H1 (cell line): ENCODE data around the gene GRID1. TPM values are rescaled to one million over a fixed set of nuclear protein-coding genes. Genes with fewer than 3 reads are reported as not detected.

Experiments
- CTCF ChIA-PET: fragments of 300-600 bp; sonication (Branson Sonifier 250); formaldehyde crosslinking; loops from one replicate; lab custom pipeline; 2021; ENCODE audit not compliant: partially characterized antibody; lab: Charles Lee
- POLR2A ChIA-PET: fragments of 300-600 bp; sonication (Branson Sonifier 250); formaldehyde crosslinking; loops from one replicate; lab custom pipeline; 2021; ENCODE audit warnings: inconsistent platforms; ENCODE audit not compliant: partially characterized antibody; lab: Charles Lee
- DNase-seq, 2 experiments: peaks; one replicate each; pipeline versions ENCODE4 v3.0.0 to v3.0.0-alpha.2; 2010 to 2022; ENCODE audit warnings: low spot score in 2 of 2, low read depth in 1 of 2, mixed read lengths in 1 of 2
- FAIRE-seq: peaks from 2 replicates; lab custom pipeline; 2011; peaks lifted over from hg19 to GRCh38; lab: Jason Lieb, UNC
- H2AFZ ChIP-seq: 2 replicates; pipeline ENCODE4 v1.8.1; 2012; ENCODE audit warnings: low read length, inconsistent platforms
- H2AK5ac ChIP-seq: 2 replicates; pipeline ENCODE4 v1.6.1; 2013; ENCODE audit warnings: low read depth, low read length
- H2BK120ac ChIP-seq: replicated peaks from 2 replicates; pipeline ENCODE3; 2013; ENCODE audit warnings: low read depth, low read length, inconsistent platforms
- H2BK12ac ChIP-seq: 2 replicates; pipeline ENCODE4 v1.6.1; 2013; ENCODE audit warnings: low read depth, low read length
- H2BK15ac ChIP-seq: 2 replicates; pipeline ENCODE4 v1.6.1; 2013; ENCODE audit warnings: low read length
- H2BK20ac ChIP-seq: 2 replicates; pipeline ENCODE4 v1.6.1; 2013; ENCODE audit warnings: low read length
- H2BK5ac ChIP-seq: 2 replicates; pipeline ENCODE4 v1.6.1; 2013; ENCODE audit warnings: low read depth, low read length
- H3K14ac ChIP-seq: 2 replicates; pipeline ENCODE4 v1.6.1; 2013; ENCODE audit warnings: inconsistent platforms; ENCODE audit not compliant: insufficient read length
- H3K18ac ChIP-seq: 2 replicates; pipeline ENCODE4 v1.6.1; 2013; ENCODE audit warnings: low read length; ENCODE audit errors: extremely low read depth
- H3K23ac ChIP-seq: 2 replicates; pipeline ENCODE4 v1.6.1; 2013; ENCODE audit warnings: inconsistent platforms; ENCODE audit not compliant: insufficient read length
- H3K23me2 ChIP-seq: 2 replicates; pipeline ENCODE4 v1.6.1; 2013; ENCODE audit warnings: low read depth, low read length
- H3K27ac ChIP-seq: 2 replicates; pipeline ENCODE4 v1.6.1; 2011; ENCODE audit warnings: low read depth, low read length, inconsistent platforms
- H3K27me3 ChIP-seq, 4 experiments: replicated peaks in 1 of 4; 1 replicate in 1 of 4; 2 replicates in 3 of 4; pipeline versions ENCODE4 v1.6.1 to v1.8.1; 2011 to 2013; ENCODE audit warnings: low read length in 3 of 4, mild to moderate bottlenecking in 3 of 4, inconsistent platforms in 2 of 4, mixed read lengths in 2 of 4, moderate library complexity in 1 of 4; ENCODE audit not compliant: control insufficient read depth in 3 of 4, insufficient read depth in 3 of 4; ENCODE audit errors: extremely low read depth in 1 of 4
- H3K36me3 ChIP-seq, 4 experiments: 2 replicates each; pipeline versions ENCODE4 v1.6.1 to v1.8.1; 2011 to 2013; ENCODE audit warnings: mild to moderate bottlenecking in 4 of 4, low read length in 3 of 4, moderate library complexity in 2 of 4, control low read depth in 1 of 4, inconsistent platforms in 1 of 4; ENCODE audit not compliant: insufficient read depth in 4 of 4, control insufficient read depth in 2 of 4
- H3K4ac ChIP-seq: replicated peaks from 2 replicates; pipeline ENCODE3; 2013; ENCODE audit warnings: low read length, low read depth, mixed read lengths, inconsistent platforms; ENCODE audit not compliant: insufficient read length
- H3K4me1 ChIP-seq, 4 experiments: replicated peaks in 1 of 4; 1 replicate in 1 of 4; 2 replicates in 3 of 4; pipeline versions ENCODE4 v1.6.1 to v1.8.1; 2011 to 2013; ENCODE audit warnings: low read length in 3 of 4, inconsistent platforms in 2 of 4, mixed read lengths in 1 of 4; ENCODE audit not compliant: insufficient read depth in 4 of 4, control insufficient read depth in 3 of 4
- H3K4me2 ChIP-seq, 2 experiments: 2 replicates each; pipeline versions ENCODE4 v1.6.1 to v1.8.1; 2011 to 2013; ENCODE audit warnings: low read depth in 2 of 2, low read length in 2 of 2, control low read depth in 1 of 2, inconsistent platforms in 1 of 2, mild to moderate bottlenecking in 1 of 2; ENCODE audit not compliant: insufficient read depth in 1 of 2
- H3K4me3 ChIP-seq, 4 experiments: fragments of 200-600, 300-600 bp in 1 of 4; sonication (generic), shearing (Covaris generic), sonication (Bioruptor Twin) in 1 of 4; 2 replicates each; pipeline versions ENCODE4 v1.5.1 to v1.8.1; 2011 to 2016; ENCODE audit warnings: low read length in 4 of 4, low read depth in 3 of 4, control low read depth in 2 of 4, inconsistent platforms in 2 of 4, mild to moderate bottlenecking in 2 of 4, mixed read lengths in 1 of 4, moderate library complexity in 1 of 4; ENCODE audit not compliant: insufficient read depth in 2 of 4; ENCODE audit errors: extremely low read depth in 1 of 4
- H3K56ac ChIP-seq: replicated peaks from 2 replicates; pipeline ENCODE3; 2013; ENCODE audit warnings: low read depth, mild to moderate bottlenecking, mixed read lengths, low read length, inconsistent platforms; ENCODE audit not compliant: insufficient read length
- H3K79me1 ChIP-seq: 2 replicates; pipeline ENCODE4 v1.6.1; 2013; ENCODE audit warnings: low read depth, low read length, control low read depth
- H3K79me2 ChIP-seq, 2 experiments: 2 replicates each; pipeline versions ENCODE4 v1.6.1 to v1.8.1; 2012 to 2013; ENCODE audit warnings: low read length in 2 of 2, mild to moderate bottlenecking in 2 of 2, inconsistent platforms in 1 of 2; ENCODE audit not compliant: insufficient read depth in 2 of 2, control insufficient read depth in 1 of 2
- H3K9ac ChIP-seq, 4 experiments: replicated peaks in 1 of 4; 1 replicate in 1 of 4; 2 replicates in 3 of 4; pipeline versions ENCODE4 v1.6.1 to v1.8.1; 2011 to 2013; ENCODE audit warnings: low read depth in 3 of 4, low read length in 3 of 4, control low read depth in 2 of 4, mild to moderate bottlenecking in 2 of 4, moderate library complexity in 2 of 4, inconsistent platforms in 1 of 4; ENCODE audit errors: extremely low read depth in 1 of 4
- H3K9me3 ChIP-seq, 2 experiments: 2 replicates each; pipeline versions ENCODE4 v1.6.1 to v1.8.1; 2012 to 2013; ENCODE audit warnings: mild to moderate bottlenecking in 2 of 2, moderate library complexity in 2 of 2, control low read depth in 1 of 2, inconsistent platforms in 1 of 2, low read depth in 1 of 2, low read length in 1 of 2, mixed read lengths in 1 of 2; ENCODE audit not compliant: insufficient read depth in 2 of 2
- H4K20me1 ChIP-seq, 2 experiments: replicated peaks in 1 of 2; 2 replicates each; pipeline versions ENCODE3 to v1.8.1; 2011 to 2013; ENCODE audit warnings: inconsistent platforms in 2 of 2, low read length in 2 of 2, mild to moderate bottlenecking in 1 of 2; ENCODE audit not compliant: insufficient read depth in 2 of 2, control insufficient read depth in 1 of 2
- H4K5ac ChIP-seq: 2 replicates; pipeline ENCODE4 v1.6.1; 2013; ENCODE audit warnings: low read length, low read depth, mixed read lengths, inconsistent platforms; ENCODE audit not compliant: insufficient read length
- H4K8ac ChIP-seq: 2 replicates; pipeline ENCODE4 v1.8.0; 2013; ENCODE audit warnings: mild to moderate bottlenecking, moderate library complexity, low read length, inconsistent platforms; ENCODE audit not compliant: insufficient read depth; ENCODE audit errors: extremely low read depth
- H4K91ac ChIP-seq: replicated peaks from 2 replicates; pipeline ENCODE3; 2013; ENCODE audit warnings: low read length, mixed read lengths, inconsistent platforms; ENCODE audit not compliant: insufficient read length
- KDM1A ChIP-seq: fragments of 200-600, 300-600 bp; sonication (generic); IDR thresholded peaks from 2 replicates; pipeline ENCODE4 v1.7.1; 2016; ENCODE audit warnings: mild to moderate bottlenecking, low read length, borderline replicate concordance
- WGBS, 2 experiments: shearing (Covaris generic) in 1 of 2; methylation state at CpG; one replicate each; pipeline versions ENCODE4 v1.1.6 to v1.1.7; 2013 to 2015; ENCODE audit warnings: low lambda C conversion rate in 2 of 2, mixed read lengths in 2 of 2, inconsistent platforms in 1 of 2, low coverage in 1 of 2, missing lambda C conversion rate in 1 of 2; ENCODE audit not compliant: insufficient replicate concordance in 2 of 2, insufficient coverage in 1 of 2, insufficient read length in 1 of 2; ENCODE audit errors: extremely low coverage in 1 of 2, missing lambda C conversion rate in 1 of 2; 5-methylcytosine and 5-hydroxymethylcytosine counted together
- polyA plus RNA-seq, 7 experiments: library from polyadenylated mRNA; depleted of rRNA in 3 of 7; stranded (reverse) in 5 of 7; unstranded in 2 of 7; fragments of >200 nt in 5 of 7; fragments of 200-250 nt in 2 of 7; gene quantifications; 1 replicate in 5 of 7; 2 replicates in 1 of 7; 4 replicates in 1 of 7; pipeline versions ENCODE4 v1.2.1 to v1.2.3, GENCODE V29; 2011 to 2013; ENCODE audit warnings: missing spikeins in 2 of 7, mixed read lengths in 2 of 7
- total RNA-seq: library from RNA; stranded (reverse); fragmentation: NEBNext Ultra II Directional; extraction: Animal tissue kit (Norgen Biotek cat#: 25700); gene quantifications from 2 replicates; pipeline ENCODE4 v1.2.1, GENCODE V29; 2021
- TF ChIP-seq, protein P1 (sequence below): IDR thresholded peaks from 2 replicates; pipeline ENCODE4 v1.6.1; 2011; ENCODE audit warnings: low read depth, mild to moderate bottlenecking, low read length; ENCODE audit not compliant: insufficient read depth

The GRID1 gene
- total and polyA plus RNA-seq, 2 of the 8 experiments (the other 6 are each of a cell fraction or from before 2014, with no cell fraction given), result 0.22 to 0.30 TPM

DNA sequence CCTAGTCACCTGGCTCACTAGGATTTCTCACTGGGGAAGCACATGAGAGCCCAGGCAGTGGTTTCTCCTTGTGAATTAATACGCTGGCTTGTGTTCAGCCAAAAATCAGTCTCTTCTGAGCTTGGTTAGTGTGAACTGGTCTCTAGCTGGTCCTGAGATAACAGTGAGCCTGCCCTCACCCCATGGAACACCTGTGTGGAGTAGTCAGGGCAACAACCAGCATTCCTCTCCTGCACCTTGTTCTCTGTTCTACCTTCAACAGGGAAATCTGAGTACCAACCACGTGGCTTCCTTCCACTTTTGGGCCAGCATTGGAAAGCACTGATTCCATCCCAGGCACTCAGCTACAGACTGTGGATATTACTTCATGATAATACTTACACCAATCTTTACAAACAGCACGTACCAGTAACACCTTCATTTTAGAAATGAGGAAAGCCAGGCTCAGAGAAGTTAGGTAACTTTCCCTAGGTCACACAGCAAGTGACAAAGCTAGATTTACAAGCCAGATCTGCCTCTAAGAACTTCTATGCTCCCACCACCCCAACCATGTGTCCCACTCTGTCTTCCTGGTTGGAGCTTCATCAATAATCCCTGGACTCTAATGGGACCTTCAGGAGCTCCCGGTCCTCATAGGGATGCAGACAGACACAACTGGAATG is 106.6 kb downstream of the GRID1 start:
- Histone ChIP-seq H3K27me3 (peaks cover 0 to 10% (median 4%) of the 10 kb centered on the region in 4 experiments; a peak in 5 of 7 replicates), H3K14ac (no peak overlapping the region), H2BK5ac (no peak overlapping the region), H3K56ac (no peak overlapping the region), H3K18ac (no peak overlapping the region), H3K36me3 (no peaks in the 10 kb centered on the region), H2BK120ac (no peak overlapping the region), H2BK20ac (no peak overlapping the region), H3K23me2 (no peaks in the 10 kb centered on the region), H3K9ac (no peak overlapping the region), H3K79me1 (no peaks in the 10 kb centered on the region; the same call in 1 of the 2 replicates), H2BK12ac (no peak overlapping the region), H4K91ac (no peak overlapping the region), H3K4me2 (no peak overlapping the region), H3K4me1 (peaks cover 0 to 12% (median 7%) of the 10 kb centered on the region in 4 experiments; a peak in 5 of 7 replicates), H3K9me3 (no peaks in the 10 kb centered on the region), H2AK5ac (no peak overlapping the region), H3K4ac (no peak overlapping the region), H3K79me2 (no peaks in the 10 kb centered on the region), H4K5ac (no peak overlapping the region), H2BK15ac (no peak overlapping the region), H4K8ac (no peak overlapping the region), H3K23ac (no peak overlapping the region), H3K27ac (no peak overlapping the region), H2AFZ (no peak overlapping the region), H3K4me3 (no peak overlapping the region), H4K20me1 (no peaks in the 10 kb centered on the region)
- DNase-seq, result peak in 1 of 2 experiments; percentile 19
- 0 out of 2 replicates have a peak, but pooled peaks have one; percentile 49 for TF ChIP-seq KDM1A
- TF ChIP-seq, protein P1, sequence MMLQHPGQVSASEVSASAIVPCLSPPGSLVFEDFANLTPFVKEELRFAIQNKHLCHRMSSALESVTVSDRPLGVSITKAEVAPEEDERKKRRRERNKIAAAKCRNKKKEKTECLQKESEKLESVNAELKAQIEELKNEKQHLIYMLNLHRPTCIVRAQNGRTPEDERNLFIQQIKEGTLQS, result no peak
- ChIA-PET POLR2A (no interaction called here), CTCF (interaction anchor here (1.1 to 15.7 kb wide), 17 partner anchors 7 to 118 kb away, joined by 3 to 137 read pairs (median 6); no protein-coding TSS in a partner anchor)
- no peak for FAIRE-seq
- 85% methylated on average over 4 of the region's 4 CpGs; no CpG with 5 or more reads in 1 of the 2 experiments for WGBS, 2 experiments
